GM18868 (cell line): Measurements from ENCODE around the gene HEATR5B.
A peak's percentile ranks its signal among the peaks of the same experiment; 100 is the strongest.
"Not testable (repeated sequence)": the region's sequence is repeated elsewhere in the genome, so short reads cannot be mapped to it uniquely, and the experiment has no call there.

Experiments
- ATAC-seq: cut with Tn5 transposase; IDR thresholded peaks from one replicate; pipeline ENCODE4 v1.9.1; 2021; ENCODE audit warnings: mild to moderate bottlenecking, moderate library complexity; ENCODE audit not compliant: unreplicated experiment

Gene HEATR5B

GRCh38 chr2:37068686-37069085 is 15.5 kb downstream of the HEATR5B start:
- ATAC-seq = no peak

GRCh38 chr2:37061776-37062175 is 22.4 kb downstream of the HEATR5B start:
- no peak for ATAC-seq

- ATAC-seq = no peak
Measured at GRCh38 chr2:37061013-37061711, 23.0 kb downstream of the HEATR5B start.

GRCh38 chr2:37060446-37060845 is 23.7 kb downstream of the HEATR5B start:
- ATAC-seq = no peak

GRCh38 chr2:37059841-37060240 is 24.3 kb downstream of the HEATR5B start:
- no peak for ATAC-seq

GRCh38 chr2:37052600-37053332 is 31.4 kb downstream of the HEATR5B start:
- ATAC-seq = no peak

GRCh38 chr2:37039580-37039979 is 44.6 kb downstream of the HEATR5B start:
- ATAC-seq = no peak

- no peak for ATAC-seq
Measured at GRCh38 chr2:37037771-37038170, 46.4 kb downstream of the HEATR5B start.

GRCh38 chr2:37029758-37030157 is 54.4 kb downstream of the HEATR5B start:
- no peak for ATAC-seq

- no peak for ATAC-seq
Measured at GRCh38 chr2:37026050-37026449, 58.1 kb downstream of the HEATR5B start.

- no peak for ATAC-seq
Measured at GRCh38 chr2:37020887-37021796, 63.0 kb downstream of the HEATR5B start.

GRCh38 chr2:37020212-37020886 is 63.8 kb downstream of the HEATR5B start:
- no peak for ATAC-seq

- peak; percentile 20 for ATAC-seq
Measured at GRCh38 chr2:37013315-37013641, 70.9 kb downstream of the HEATR5B start.

GRCh38 chr2:37011130-37011529 is 73.0 kb downstream of the HEATR5B start:
- ATAC-seq = peak; percentile 44

GRCh38 chr2:37005118-37005868 is 78.9 kb downstream of the HEATR5B start:
- peak; percentile 99 for ATAC-seq

- no peak for ATAC-seq
Measured at GRCh38 chr2:37000988-37001556, 83.1 kb downstream of the HEATR5B start.

GRCh38 chr2:37000318-37000717 is 83.9 kb downstream of the HEATR5B start:
- ATAC-seq = no peak

- not testable (repeated sequence) for ATAC-seq
Measured at GRCh38 chr2:36999416-36999815, 84.8 kb downstream of the HEATR5B start.

GRCh38 chr2:36993841-36994620 is 90.1 kb downstream of the HEATR5B start:
- ATAC-seq = no peak
